Fibroblast of pulmonary artery (primary cell): Measurements from ENCODE around the gene CROCC.

Source experiments
- DNase-seq: peaks from one replicate; pipeline ENCODE4 v3.0.0-alpha.2; 2010; ENCODE audit warnings: low read depth
- H3K4me3 ChIP-seq: replicated peaks from 2 replicates; pipeline ENCODE4 v1.5.1; 2011; ENCODE audit warnings: low read depth, mild to moderate bottlenecking, control low read depth, low read length, moderate library complexity
- TF ChIP-seq, protein P1 (sequence below): IDR thresholded peaks from 2 replicates; pipeline ENCODE4 v1.5.1; 2011; ENCODE audit warnings: mild to moderate bottlenecking, control low read depth, low read length, inconsistent platforms; ENCODE audit errors: missing control alignments

Gene CROCC

DNA sequence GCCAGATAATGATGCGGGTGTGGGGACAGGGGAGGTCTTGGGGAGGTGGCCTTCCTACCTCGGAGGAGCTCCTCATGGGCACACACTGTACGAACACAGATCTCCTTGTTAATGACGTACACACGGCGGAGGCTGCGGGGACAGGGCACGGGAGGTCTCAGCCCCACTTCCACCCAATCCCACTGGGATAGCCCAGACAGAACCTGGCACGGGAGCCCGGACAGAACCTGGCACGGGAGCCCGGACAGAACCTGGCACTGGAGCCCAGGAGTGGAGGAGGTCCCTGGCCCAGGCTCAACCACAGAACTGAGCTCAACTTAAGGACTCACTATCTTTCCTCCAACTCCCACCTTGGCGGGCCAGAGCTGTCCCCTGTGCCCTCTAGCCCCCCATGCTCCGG lies 53.5 kb downstream of the CROCC start:
- no peak overlapping the region for H3K4me3 ChIP-seq
- no peak for DNase-seq
- TF ChIP-seq, protein P1, sequence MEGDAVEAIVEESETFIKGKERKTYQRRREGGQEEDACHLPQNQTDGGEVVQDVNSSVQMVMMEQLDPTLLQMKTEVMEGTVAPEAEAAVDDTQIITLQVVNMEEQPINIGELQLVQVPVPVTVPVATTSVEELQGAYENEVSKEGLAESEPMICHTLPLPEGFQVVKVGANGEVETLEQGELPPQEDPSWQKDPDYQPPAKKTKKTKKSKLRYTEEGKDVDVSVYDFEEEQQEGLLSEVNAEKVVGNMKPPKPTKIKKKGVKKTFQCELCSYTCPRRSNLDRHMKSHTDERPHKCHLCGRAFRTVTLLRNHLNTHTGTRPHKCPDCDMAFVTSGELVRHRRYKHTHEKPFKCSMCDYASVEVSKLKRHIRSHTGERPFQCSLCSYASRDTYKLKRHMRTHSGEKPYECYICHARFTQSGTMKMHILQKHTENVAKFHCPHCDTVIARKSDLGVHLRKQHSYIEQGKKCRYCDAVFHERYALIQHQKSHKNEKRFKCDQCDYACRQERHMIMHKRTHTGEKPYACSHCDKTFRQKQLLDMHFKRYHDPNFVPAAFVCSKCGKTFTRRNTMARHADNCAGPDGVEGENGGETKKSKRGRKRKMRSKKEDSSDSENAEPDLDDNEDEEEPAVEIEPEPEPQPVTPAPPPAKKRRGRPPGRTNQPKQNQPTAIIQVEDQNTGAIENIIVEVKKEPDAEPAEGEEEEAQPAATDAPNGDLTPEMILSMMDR = no peak

DNA sequence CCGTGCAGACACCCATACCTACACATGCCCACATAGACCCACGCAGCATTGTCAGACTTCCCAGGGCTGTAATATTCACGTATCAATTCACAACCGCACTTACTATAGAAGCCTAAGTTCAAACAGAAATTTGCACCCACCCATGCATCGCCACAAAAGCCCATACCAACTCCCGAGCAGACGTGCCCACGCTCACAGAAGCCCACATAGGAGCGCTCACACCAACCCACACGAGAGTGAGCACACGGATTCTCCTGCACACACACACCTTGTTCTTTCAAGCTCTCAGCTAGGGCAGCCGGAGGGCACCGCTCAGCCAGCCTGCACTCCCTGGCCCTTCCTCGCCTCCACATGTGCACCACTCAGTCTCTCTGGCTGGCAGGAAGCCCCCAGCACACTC lies 54.1 kb downstream of the CROCC start:
- H3K4me3 ChIP-seq = no peak overlapping the region
- no peak for DNase-seq

DNA sequence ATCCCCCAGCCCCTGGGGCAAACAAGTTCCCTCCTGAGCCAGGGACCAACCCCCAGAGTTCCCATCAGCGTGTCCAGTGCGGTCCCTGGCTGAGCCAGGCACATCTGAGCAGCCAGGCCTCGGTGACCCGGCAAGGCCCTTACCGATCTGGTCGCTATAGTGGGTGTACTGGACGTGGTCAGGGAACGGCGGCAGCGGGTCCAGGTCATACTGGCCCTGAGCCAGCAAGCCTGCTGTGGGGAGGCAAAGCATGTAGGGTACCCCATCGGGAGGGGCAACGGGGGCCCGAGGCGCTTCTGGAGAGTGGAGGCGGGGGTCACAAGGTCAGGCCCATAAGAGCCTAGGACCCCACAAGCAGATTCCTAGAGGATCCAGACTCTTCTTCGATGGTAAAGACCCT lies 55.2 kb downstream of the CROCC start:
- H3K4me3 ChIP-seq = no peak overlapping the region
- DNase-seq = no peak
- TF ChIP-seq, protein P1 = no peak

More for the DNA sequence above, 54.1 kb downstream of the CROCC start:
- TF ChIP-seq, protein P1 = no peak

DNA sequence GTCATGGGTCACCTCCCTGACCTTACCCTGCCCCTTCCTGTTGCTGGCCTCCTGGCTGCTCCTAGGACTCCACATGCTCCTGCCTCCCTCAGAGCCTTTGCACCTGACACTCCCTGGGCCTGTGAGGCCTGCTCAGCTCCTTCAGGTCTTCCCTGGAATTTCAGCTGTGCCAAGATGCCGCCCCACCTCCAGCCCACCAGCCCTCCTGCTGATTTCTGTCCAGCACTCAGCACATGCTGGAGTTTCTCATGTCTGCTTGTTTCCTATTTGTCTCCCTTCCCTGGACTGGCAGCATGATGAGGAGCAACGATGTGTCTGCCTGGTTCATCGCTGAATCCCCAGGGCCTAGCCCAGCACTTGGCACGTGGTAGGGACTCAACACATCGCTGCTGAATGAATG lies 55.6 kb downstream of the CROCC start:
- TF ChIP-seq, protein P1 = no peak
- DNase-seq = no peak

DNA sequence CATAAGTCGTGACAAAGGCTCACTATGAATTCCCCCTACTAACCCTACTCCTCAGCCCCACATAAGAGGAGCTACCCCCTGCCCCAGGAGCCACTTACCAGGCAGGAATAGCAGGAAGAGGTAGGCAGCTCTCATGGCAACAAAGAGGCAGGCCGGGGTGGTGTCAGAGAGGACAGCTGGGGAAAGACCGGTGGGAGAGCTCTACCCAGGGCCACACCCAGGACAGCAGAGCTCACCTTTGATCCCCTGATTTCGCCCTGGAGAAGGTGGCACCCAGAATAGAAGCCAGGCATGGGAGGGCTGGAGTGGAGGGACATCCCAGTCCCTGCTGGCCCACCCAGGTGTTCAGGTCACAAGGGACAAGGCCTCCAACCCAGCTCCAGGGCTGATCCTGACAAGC lies 56.4 kb downstream of the CROCC start:
- TF ChIP-seq, protein P1 = no peak
- peak overlapping the region; percentile 88 for H3K4me3 ChIP-seq

More for the DNA sequence above, 55.6 kb downstream of the CROCC start:
- H3K4me3 ChIP-seq = no peak overlapping the region

DNA sequence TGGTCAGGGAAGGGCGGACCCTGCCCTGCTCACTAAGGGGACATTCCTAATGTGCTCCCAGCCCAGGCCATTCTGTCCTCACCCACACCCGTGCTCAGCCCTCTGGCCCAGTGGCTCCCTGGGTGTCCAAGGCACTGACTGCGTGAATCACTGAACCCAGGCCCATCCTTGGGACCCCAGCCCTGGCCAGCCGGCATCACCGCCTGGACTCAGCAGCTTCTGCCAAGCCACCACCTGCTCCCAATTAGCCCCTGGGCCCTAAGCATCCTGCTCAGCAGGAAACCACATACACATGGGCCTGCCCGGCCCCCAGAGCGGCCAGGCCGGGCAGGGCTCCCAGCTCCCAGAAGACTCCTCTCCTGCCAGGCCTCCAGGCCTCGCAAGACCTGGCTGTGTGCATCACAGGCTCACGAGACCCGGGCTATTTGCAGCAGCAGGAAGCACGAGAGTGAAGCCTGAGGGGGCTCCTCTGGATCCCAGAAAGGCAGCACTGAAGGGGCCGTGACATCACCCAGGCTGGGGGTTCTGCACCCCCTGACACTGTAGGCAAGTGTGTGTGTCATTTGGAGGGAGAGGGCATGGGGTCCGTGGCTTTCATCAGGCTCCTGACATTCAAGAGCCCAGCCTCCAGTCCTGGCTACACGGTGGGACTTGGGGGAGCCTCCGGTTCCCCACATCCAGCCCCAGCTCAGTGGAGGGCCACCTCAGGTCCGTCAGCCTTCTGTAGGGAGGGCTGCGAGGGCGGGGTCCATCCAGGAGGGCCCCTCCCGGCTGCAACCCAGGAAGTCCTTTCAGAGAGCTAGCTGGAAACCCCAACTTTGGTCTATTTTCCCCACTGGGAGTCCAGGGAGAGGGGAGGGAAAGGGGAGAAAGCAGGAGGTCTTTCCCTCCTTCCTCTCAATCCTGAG lies 57.1 kb downstream of the CROCC start:
- peak; percentile 88 for DNase-seq
- TF ChIP-seq, protein P1 = no peak
- H3K4me3 ChIP-seq = peak overlapping the region; percentile 88

More for the DNA sequence above, 56.4 kb downstream of the CROCC start:
- no peak for DNase-seq
